K562 treated with DMSO at 1 percent for 24 hours (cell line): ENCODE data around the gene FOLR1. TPM values are rescaled to one million over a fixed set of nuclear protein-coding genes. Genes with fewer than 3 reads are reported as not detected.

ENCODE experiments used
- total RNA-seq: library from RNA; unstranded; fragments of 300-600 nt; gene quantifications from 2 replicates; pipeline ENCODE4 v1.2.3, GENCODE V29; 2022; ENCODE audit warnings: low read depth; ENCODE audit not compliant: insufficient read depth

Gene FOLR1
- total RNA-seq = 16.2 and 19.2 TPM in 2 replicates

GRCh38 chr11:72191961-72192381, at the start of gene FOLR1:
Gene FOLR1, plus strand, starts transcription at chr11:72192140. Its CDS starts 34 bp downstream, at chr11:72192174.

GRCh38 chr11:72216638-72217037, 24.7 kb downstream of the FOLR1 start, which contains the start of gene FOLR2:
Gene FOLR2, plus strand, starts transcription at chr11:72216794. Its CDS starts 1,791 bp downstream, at chr11:72218585.

GRCh38 chr11:72224564-72225410, 32.8 kb downstream of the FOLR1 start, which contains the start of gene INPPL1:
Gene INPPL1, plus strand, starts transcription at chr11:72224767. Its CDS starts 218 bp downstream, at chr11:72224985.

GRCh38 chr11:72244060-72244360, 52.1 kb downstream of the FOLR1 start, which contains the start of gene PHOX2A:
Gene PHOX2A, minus strand, starts transcription at chr11:72244176. Its CDS starts 172 bp downstream, at chr11:72244004.

Other genes with a start within 250 kb of the FOLR1 start
- 9.8 and 10.9 TPM in 2 replicates for gene IL18BP, start 193.2 kb upstream of the FOLR1 start, total RNA-seq
- gene NUMA1, start 111.6 kb upstream of the FOLR1 start, total RNA-seq = 142 and 143 TPM in 2 replicates
- 4.6 and 6.9 TPM in 2 replicates for gene LRRC51, start 111.3 kb upstream of the FOLR1 start, total RNA-seq
- 95.2 and 103 TPM in 2 replicates for gene LAMTOR1, start 88.8 kb upstream of the FOLR1 start, total RNA-seq
- not detected in 2 replicates for gene TOMT, start 86.2 kb upstream of the FOLR1 start, total RNA-seq
- gene ANAPC15, start 79.4 kb upstream of the FOLR1 start, total RNA-seq = 29.7 and 44.2 TPM in 2 replicates
- not detected in 2 replicates for gene FOLR3, start 56.4 kb upstream of the FOLR1 start, total RNA-seq
- not detected in 2 replicates for gene FOLR2, start 24.7 kb downstream of the FOLR1 start, total RNA-seq
- gene INPPL1, start 32.6 kb downstream of the FOLR1 start, total RNA-seq = 111 and 118 TPM in 2 replicates
- not detected in 2 replicates for gene PHOX2A, start 52.0 kb downstream of the FOLR1 start, total RNA-seq
- 12.0 and 13.5 TPM in 2 replicates for gene CLPB, start 242.4 kb downstream of the FOLR1 start, total RNA-seq